Parathyroid adenoma (tissue), 2 donors: Measurements from ENCODE around the gene MAB21L1.

ENCODE experiments used
- H2AFZ ChIP-seq: fragments of 300-600 bp; sonication (generic); one replicate; pipeline ENCODE4 v1.7.0; 2017; ENCODE audit warnings: antibody characterized with exemption, mild to moderate bottlenecking
- H3K27ac ChIP-seq: fragments of 300-600 bp; sonication (generic); one replicate; pipeline ENCODE4 v1.7.0; 2017
- H3K27me3 ChIP-seq: fragments of 300-600 bp; sonication (generic); one replicate; pipeline ENCODE4 v1.7.0; 2017; ENCODE audit warnings: low read length; ENCODE audit not compliant: control insufficient read depth, insufficient read depth
- H3K36me3 ChIP-seq: fragments of 300-600 bp; sonication (generic); one replicate; pipeline ENCODE4 v1.7.0; 2017; ENCODE audit warnings: low read length; ENCODE audit not compliant: control insufficient read depth, insufficient read depth
- H3K4me1 ChIP-seq: fragments of 300-600 bp; sonication (generic); one replicate; pipeline ENCODE4 v1.7.0; 2017; ENCODE audit warnings: control low read depth
- H3K4me2 ChIP-seq: fragments of 300-600 bp; sonication (generic); one replicate; pipeline ENCODE4 v1.7.0; 2017; ENCODE audit warnings: low read length
- H3K4me3 ChIP-seq: fragments of 300-600 bp; sonication (generic); one replicate; pipeline ENCODE4 v1.7.0; 2017; ENCODE audit warnings: low read depth, low read length
- H3K79me2 ChIP-seq: fragments of 300-600 bp; sonication (generic); one replicate; pipeline ENCODE4 v1.7.0; 2017; ENCODE audit warnings: control low read depth
- H3K9ac ChIP-seq: fragments of 300-600 bp; sonication (generic); one replicate; pipeline ENCODE4 v1.7.0; 2017; ENCODE audit warnings: mild to moderate bottlenecking
- H3K9me3 ChIP-seq: fragments of 300-600 bp; sonication (generic); one replicate; pipeline ENCODE4 v1.7.0; 2017; ENCODE audit warnings: low read length; ENCODE audit not compliant: control insufficient read depth
- CTCF ChIP-seq: fragments of 300-600 bp; sonication (generic); IDR thresholded peaks from one replicate; pipeline ENCODE4 v1.7.0; 2017; ENCODE audit warnings: antibody characterized with exemption, mild to moderate bottlenecking
- donor health status: primary hyperparathyroidism.

The MAB21L1 gene

GRCh38 chr13:35455022-35455421, 21.5 kb downstream of the MAB21L1 start:
- no peaks in the 10 kb centered on the region for H3K4me1 ChIP-seq
- TF ChIP-seq CTCF = no peak
- H3K27me3 ChIP-seq = no peaks in the 10 kb centered on the region
- no peak overlapping the region for H3K4me2 ChIP-seq
- H3K79me2 ChIP-seq = no peaks in the 10 kb centered on the region
- no peak overlapping the region for H3K4me3 ChIP-seq
- no peak overlapping the region for H2AFZ ChIP-seq
- H3K9me3 ChIP-seq = no peaks in the 10 kb centered on the region
- H3K9ac ChIP-seq = no peak overlapping the region
- no peaks in the 10 kb centered on the region for H3K36me3 ChIP-seq
- H3K27ac ChIP-seq = no peak overlapping the region

- Histone ChIP-seq H3K4me3 (no peak overlapping the region), H2AFZ (no peak overlapping the region), H3K4me2 (no peak overlapping the region), H3K27me3 (no peaks in the 10 kb centered on the region), H3K4me1 (no peaks in the 10 kb centered on the region), H3K27ac (no peak overlapping the region), H3K9ac (no peak overlapping the region), H3K79me2 (no peaks in the 10 kb centered on the region), H3K9me3 (no peaks in the 10 kb centered on the region), H3K36me3 (no peaks in the 10 kb centered on the region)
- no peak for TF ChIP-seq CTCF
Observed at GRCh38 chr13:35449821-35450220, 26.7 kb downstream of the MAB21L1 start.

GRCh38 chr13:35448465-35448864, 28.0 kb downstream of the MAB21L1 start:
- no peak for TF ChIP-seq CTCF
- Histone ChIP-seq H3K36me3 (no peaks in the 10 kb centered on the region), H3K4me2 (no peak overlapping the region), H2AFZ (no peak overlapping the region), H3K9me3 (no peaks in the 10 kb centered on the region), H3K9ac (no peak overlapping the region), H3K79me2 (no peaks in the 10 kb centered on the region), H3K27me3 (no peaks in the 10 kb centered on the region), H3K4me3 (no peak overlapping the region), H3K4me1 (no peaks in the 10 kb centered on the region), H3K27ac (no peak overlapping the region)
